Esophagus muscularis mucosa (tissue), 4 donors: ENCODE results near the gene ATXN2. TPM values are rescaled to one million over a fixed set of nuclear protein-coding genes. Genes with fewer than 3 reads are reported as not detected.

Experiments used
- DNase-seq: peaks from one replicate; pipeline ENCODE4 v3.0.0-alpha.2; 2017; ENCODE audit errors: extremely low spot score
- H3K27ac ChIP-seq, 4 donors: fragments of 200-600 bp; sonication (generic); replicated peaks in 1 of 4; 1 replicate in 3 of 4; 2 replicates in 1 of 4; pipeline ENCODE4 v1.5.1; 2016 to 2019; ENCODE audit warnings: mild to moderate bottlenecking in 1 of 4
- H3K27me3 ChIP-seq, 4 donors: fragments of 200-600 bp; sonication (generic); one replicate each; pipeline versions ENCODE4 v1.5.1 to v1.6.0; 2016 to 2019
- H3K36me3 ChIP-seq, 4 donors: fragments of 200-600 bp; sonication (generic); one replicate each; pipeline ENCODE4 v1.5.1; 2016 to 2019
- H3K4me1 ChIP-seq, 4 donors: fragments of 200-600 bp; sonication (generic); one replicate each; pipeline ENCODE4 v1.5.1; 2016 to 2019
- H3K4me3 ChIP-seq, 4 donors: fragments of 200-600 bp; sonication (generic); 1 replicate in 2 of 4; 2 replicates in 2 of 4; pipeline ENCODE4 v1.5.1; 2016 to 2019; ENCODE audit warnings: mild to moderate bottlenecking in 4 of 4, moderate library complexity in 1 of 4
- H3K9me3 ChIP-seq, 4 donors: fragments of 200-600 bp; sonication (generic); 1 replicate in 3 of 4; 2 replicates in 1 of 4; pipeline ENCODE4 v1.5.1; 2016 to 2019
- CTCF ChIP-seq, 3 experiments: fragments of 200-600 bp in 2 of 3; fragments of 450-650 bp in 1 of 3; sonication (generic) in 2 of 3; IDR thresholded peaks; one replicate each; pipeline ENCODE4 v1.5.1; 2017 to 2019; ENCODE audit warnings: antibody characterized with exemption in 3 of 3, mild to moderate bottlenecking in 2 of 3, moderate library complexity in 1 of 3
- EP300 ChIP-seq: sonication (generic); formaldehyde crosslinking; IDR thresholded peaks from one replicate; pipeline ENCODE4 v1.6.1; 2017; ENCODE audit warnings: antibody characterized with exemption
- POLR2A ChIP-seq: fragments of 450-650 bp; IDR thresholded peaks from one replicate; pipeline ENCODE4 v1.6.1; 2017; ENCODE audit warnings: antibody characterized with exemption, moderate library complexity, mild to moderate bottlenecking, low read depth
- POLR2AphosphoS5 ChIP-seq, 2 donors: sonication (generic); formaldehyde crosslinking; IDR thresholded peaks; one replicate each; pipeline ENCODE4 v1.6.1; 2017; ENCODE audit warnings: antibody characterized with exemption in 2 of 2
- WGBS: methylation state at CpG from one replicate; pipeline ENCODE4 v1.1.5; 2018; 5-methylcytosine and 5-hydroxymethylcytosine counted together
- intact Hi-C: fragments of 100-400 bp; cut with DNase I; formaldehyde crosslinking; loops from one replicate; pipeline ENCODE4 v1.15.1; 2023
- total RNA-seq, 4 donors: library from RNA; depleted of rRNA; stranded (reverse); fragments of >200 nt; gene quantifications; one replicate each; pipeline versions ENCODE4 v1.1.0 to v1.2.1, GENCODE V29; 2016

Gene ATXN2
- total RNA-seq, 4 donors from 2014 or later = 32.0 to 57.3 (median 52.0) TPM

- Histone ChIP-seq H3K4me3 (no peak overlapping the region), H3K36me3 (peaks cover 0 to 3% (median 0%) of the 10 kb centered on the region in 4 donors), H3K9me3 (no peaks in the 10 kb centered on the region), H3K4me1 (peaks cover 6 to 81% (median 68%) of the 10 kb centered on the region in 4 donors), H3K27me3 (no peaks in the 10 kb centered on the region), H3K27ac (no peak overlapping the region)
- no peak for TF ChIP-seq POLR2AphosphoS5 (IDR thresholded peaks at IDR 0.05)
- no peak for TF ChIP-seq EP300
- no peak for TF ChIP-seq CTCF (IDR thresholded peaks at IDR 0.05)
- 93% methylated on average over 12 of the region's 12 CpGs for WGBS
- intact Hi-C loops = no loop called here
- DNase-seq = no peak
These were observed 16.9 kb downstream of the ATXN2 start for GRCh38 chr12:111582133-111582747.

- intact Hi-C loops = no loop called here
- DNase-seq = no peak
- peaks cover 0 to 3% (median 0%) of the 10 kb centered on the region in 4 donors for H3K36me3 ChIP-seq
- no peak overlapping the region for H3K4me3 ChIP-seq
- H3K9me3 ChIP-seq = no peaks in the 10 kb centered on the region
- H3K27me3 ChIP-seq = no peaks in the 10 kb centered on the region
- TF ChIP-seq POLR2AphosphoS5 (IDR thresholded peaks at IDR 0.05) (no peak), CTCF (IDR thresholded peaks at IDR 0.05) (no peak), POLR2A (no peak), EP300 (no peak)
- 85% methylated on average over 15 of the region's 15 CpGs for WGBS
- peaks cover 6 to 74% (median 64%) of the 10 kb centered on the region in 4 donors for H3K4me1 ChIP-seq
- no peak overlapping the region for H3K27ac ChIP-seq
These were observed 17.5 kb downstream of the ATXN2 start for GRCh38 chr12:111581434-111582132.

- no peak overlapping the region for H3K4me3 ChIP-seq
- H3K27me3 ChIP-seq = no peaks in the 10 kb centered on the region
- H3K9me3 ChIP-seq = no peaks in the 10 kb centered on the region
- H3K27ac ChIP-seq = no peak overlapping the region
- H3K4me1 ChIP-seq = peaks cover 6 to 66% (median 57%) of the 10 kb centered on the region in 4 donors
- intact Hi-C loops = no loop called here
- no peak for DNase-seq
- 94% methylated on average over 7 of the region's 7 CpGs for WGBS
- H3K36me3 ChIP-seq = peaks cover 0 to 3% (median 0%) of the 10 kb centered on the region in 4 donors
- TF ChIP-seq CTCF (IDR thresholded peaks at IDR 0.05) (no peak), POLR2AphosphoS5 (IDR thresholded peaks at IDR 0.05) (no peak), EP300 (no peak), POLR2A (no peak)
These were observed 18.4 kb downstream of the ATXN2 start for GRCh38 chr12:111580737-111581136.

- Histone ChIP-seq H3K9me3 (no peaks in the 10 kb centered on the region), H3K27ac (no peak overlapping the region), H3K4me3 (no peak overlapping the region), H3K27me3 (no peaks in the 10 kb centered on the region), H3K4me1 (peaks cover 9 to 67% (median 58%) of the 10 kb centered on the region in 4 donors), H3K36me3 (peaks cover 0 to 3% (median 0%) of the 10 kb centered on the region in 4 donors)
- no peak for DNase-seq
- intact Hi-C loops = no loop called here
- no peak for TF ChIP-seq CTCF (IDR thresholded peaks at IDR 0.05)
- TF ChIP-seq POLR2A = no peak
- TF ChIP-seq POLR2AphosphoS5 (IDR thresholded peaks at IDR 0.05) = no peak
- TF ChIP-seq EP300 = no peak
- WGBS = 91% methylated on average over 3 of the region's 3 CpGs
These were observed 19.0 kb downstream of the ATXN2 start for GRCh38 chr12:111580119-111580425.
